SU-DHL-6 (cell line): ENCODE results near the gene SPRR1B.

Experiments
- CTCF ChIP-seq: fragments of 200-600 bp; sonication (generic); IDR thresholded peaks from one replicate; pipeline ENCODE4 v1.5.1; 2017; ENCODE audit warnings: antibody characterized with exemption, mild to moderate bottlenecking, low read length, moderate library complexity; ENCODE audit not compliant: insufficient read depth, poor library complexity, severe bottlenecking
- EZH2phosphoT487 ChIP-seq: fragments of 200-600 bp; sonication (generic), shearing (Covaris generic); conservative IDR thresholded peaks from 2 replicates; pipeline ENCODE4 v1.6.1; 2018; ENCODE audit warnings: mild to moderate bottlenecking, antibody characterized with exemption, low read length, moderate library complexity, mixed read lengths

GRCh38 chr1:152983234-152983633 lies 47.8 kb upstream of the SPRR1B start:
- TF ChIP-seq EZH2phosphoT487 = no peak
- TF ChIP-seq CTCF = no peak
